Thoracic aorta (tissue), 2 donors: ENCODE measurements around the gene OR52K2. TPM values are rescaled to one million over a fixed set of nuclear protein-coding genes. Genes with fewer than 3 reads are reported as not detected.
"Not testable (repeated sequence)": the region's sequence is repeated elsewhere in the genome, so short reads cannot be mapped to it uniquely, and the experiment has no call there.

Experiments used
- ATAC-seq: fragments of 150-250 bp; one replicate; pipeline ENCODE4 v1.8.0; 2017; ENCODE audit warnings: low read depth; ENCODE audit not compliant: insufficient number of reproducible peaks, low FRiP score
- DNase-seq: peaks from one replicate; pipeline ENCODE4 v3.0.0-alpha.2; 2020; ENCODE audit warnings: low spot score
- H3K27ac ChIP-seq, 2 donors: fragments of 200-600 bp; sonication (generic); 1 replicate in 1 of 2; 2 replicates in 1 of 2; pipeline ENCODE4 v1.5.1; 2016; ENCODE audit warnings: mild to moderate bottlenecking in 2 of 2, moderate library complexity in 2 of 2
- H3K27me3 ChIP-seq: fragments of 200-600 bp; sonication (generic); replicated peaks from 2 replicates; pipeline ENCODE4 v1.6.0; 2016; ENCODE audit warnings: mild to moderate bottlenecking; ENCODE audit not compliant: insufficient read depth
- H3K36me3 ChIP-seq: fragments of 200-600 bp; sonication (generic); one replicate; pipeline ENCODE4 v1.5.1; 2016
- H3K4me1 ChIP-seq, 2 donors: fragments of 200-600 bp; sonication (generic); 1 replicate in 1 of 2; 2 replicates in 1 of 2; pipeline versions ENCODE4 v1.5.1 to v1.6.0; 2016; ENCODE audit warnings: low read depth in 2 of 2, mild to moderate bottlenecking in 1 of 2; ENCODE audit not compliant: control insufficient read depth in 1 of 2
- H3K4me3 ChIP-seq: fragments of 200-600 bp; sonication (generic); 2 replicates; pipeline ENCODE4 v1.5.1; 2016; ENCODE audit warnings: mild to moderate bottlenecking
- H3K9me3 ChIP-seq: fragments of 200-600 bp; sonication (generic); 2 replicates; pipeline ENCODE4 v1.5.1; 2016
- total RNA-seq, 2 donors: library from RNA; depleted of rRNA; stranded (reverse); fragments of >200 nt; gene quantifications; one replicate each; pipeline versions ENCODE4 v1.1.0 to v1.2.3, GENCODE V29; 2016
- TF ChIP-seq, protein P1 (sequence below): fragments of 200-600 bp; sonication (generic); IDR thresholded peaks from one replicate; pipeline ENCODE4 v1.5.1; 2019; ENCODE audit warnings: antibody characterized with exemption

Gene OR52K2
- not detected for total RNA-seq

DNA sequence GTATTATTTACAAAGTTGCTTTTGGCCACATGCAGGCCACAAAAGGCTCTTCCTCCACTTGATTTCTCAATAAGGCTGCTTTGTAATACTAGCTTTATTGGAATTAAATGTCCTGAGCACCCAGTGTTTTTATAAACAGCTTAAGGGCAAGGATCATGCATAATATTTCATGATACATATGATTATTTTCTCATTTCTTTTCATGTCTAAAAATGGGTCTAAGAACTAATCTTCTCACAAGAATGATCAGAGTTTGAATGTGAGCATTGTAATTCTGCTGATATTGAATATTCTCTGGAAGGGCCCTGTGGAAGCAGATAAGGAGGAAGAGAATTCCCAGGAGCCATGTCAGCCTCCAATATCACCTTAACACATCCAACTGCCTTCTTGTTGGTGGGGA, at the start of gene OR52K2:
TSS of gene OR52K2 (plus strand) at position 301 of the 400 bp plus-strand sequence. CDS start at position 346, 45 bp downstream.
- ATAC-seq (no peak), DNase-seq (no peak)

DNA sequence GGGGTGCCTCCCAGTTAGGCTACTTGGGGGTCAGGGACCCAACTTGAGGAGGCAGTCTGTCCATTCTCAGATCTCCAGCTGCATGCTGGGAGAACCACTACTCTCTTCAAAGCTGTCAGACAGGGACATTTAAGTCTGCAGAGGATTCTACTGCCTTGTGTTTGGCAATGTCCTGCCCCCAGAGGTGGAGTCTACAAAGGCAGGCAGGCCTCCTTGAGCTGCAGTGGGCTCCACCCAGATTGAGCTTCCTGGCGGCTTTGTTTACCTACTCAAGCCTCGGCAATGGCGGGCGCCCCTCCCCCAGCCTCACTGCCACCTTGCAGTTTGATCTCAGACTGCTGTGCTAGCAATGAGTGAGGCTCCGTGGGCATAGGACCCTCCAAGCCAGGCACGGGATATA, 42.9 kb upstream of the OR52K2 start:
- not testable (repeated sequence) for H3K4me3 ChIP-seq, H3K9me3 ChIP-seq, DNase-seq, H3K36me3 ChIP-seq, H3K27ac ChIP-seq, ATAC-seq, H3K4me1 ChIP-seq, H3K27me3 ChIP-seq

More for the DNA sequence above, at the start of gene OR52K2:
- Histone ChIP-seq H3K27ac (no peak within 1 kb of the TSS), H3K27me3 (no peaks in the 10 kb centered on the region), H3K4me1 (no peaks in the 10 kb centered on the region), H3K9me3 (no peaks in the 10 kb centered on the region), H3K36me3 (no peaks in the 10 kb centered on the region), H3K4me3 (no peak within 1 kb of the TSS)
- TF ChIP-seq, protein P1, sequence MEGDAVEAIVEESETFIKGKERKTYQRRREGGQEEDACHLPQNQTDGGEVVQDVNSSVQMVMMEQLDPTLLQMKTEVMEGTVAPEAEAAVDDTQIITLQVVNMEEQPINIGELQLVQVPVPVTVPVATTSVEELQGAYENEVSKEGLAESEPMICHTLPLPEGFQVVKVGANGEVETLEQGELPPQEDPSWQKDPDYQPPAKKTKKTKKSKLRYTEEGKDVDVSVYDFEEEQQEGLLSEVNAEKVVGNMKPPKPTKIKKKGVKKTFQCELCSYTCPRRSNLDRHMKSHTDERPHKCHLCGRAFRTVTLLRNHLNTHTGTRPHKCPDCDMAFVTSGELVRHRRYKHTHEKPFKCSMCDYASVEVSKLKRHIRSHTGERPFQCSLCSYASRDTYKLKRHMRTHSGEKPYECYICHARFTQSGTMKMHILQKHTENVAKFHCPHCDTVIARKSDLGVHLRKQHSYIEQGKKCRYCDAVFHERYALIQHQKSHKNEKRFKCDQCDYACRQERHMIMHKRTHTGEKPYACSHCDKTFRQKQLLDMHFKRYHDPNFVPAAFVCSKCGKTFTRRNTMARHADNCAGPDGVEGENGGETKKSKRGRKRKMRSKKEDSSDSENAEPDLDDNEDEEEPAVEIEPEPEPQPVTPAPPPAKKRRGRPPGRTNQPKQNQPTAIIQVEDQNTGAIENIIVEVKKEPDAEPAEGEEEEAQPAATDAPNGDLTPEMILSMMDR = no peak

DNA sequence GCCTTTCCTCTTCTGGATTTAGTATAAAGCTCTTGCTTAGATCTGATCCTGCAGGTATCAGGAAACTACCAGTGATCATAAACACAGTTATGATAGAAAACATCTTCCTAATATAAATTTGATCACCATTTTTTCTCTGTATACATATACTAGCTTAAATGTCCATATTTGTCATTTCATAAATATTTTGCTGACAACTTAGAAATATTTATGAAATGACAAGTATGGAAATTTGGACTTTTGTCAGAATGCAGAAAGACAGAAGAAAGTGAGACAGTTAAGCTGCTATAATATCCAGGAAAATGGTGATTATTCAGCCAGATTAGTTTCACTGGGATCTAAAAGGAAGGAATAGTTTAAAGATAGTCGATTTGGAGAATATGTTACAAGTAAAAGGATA, 32.8 kb upstream of the OR52K2 start:
- H3K9me3 ChIP-seq = no peaks in the 10 kb centered on the region
- no peaks in the 10 kb centered on the region for H3K4me1 ChIP-seq
- DNase-seq (no peak), ATAC-seq (no peak)
- TF ChIP-seq, protein P1 = no peak
- H3K27me3 ChIP-seq = no peaks in the 10 kb centered on the region
- H3K27ac ChIP-seq = no peak overlapping the region
- H3K36me3 ChIP-seq = no peaks in the 10 kb centered on the region
- no peak overlapping the region for H3K4me3 ChIP-seq

DNA sequence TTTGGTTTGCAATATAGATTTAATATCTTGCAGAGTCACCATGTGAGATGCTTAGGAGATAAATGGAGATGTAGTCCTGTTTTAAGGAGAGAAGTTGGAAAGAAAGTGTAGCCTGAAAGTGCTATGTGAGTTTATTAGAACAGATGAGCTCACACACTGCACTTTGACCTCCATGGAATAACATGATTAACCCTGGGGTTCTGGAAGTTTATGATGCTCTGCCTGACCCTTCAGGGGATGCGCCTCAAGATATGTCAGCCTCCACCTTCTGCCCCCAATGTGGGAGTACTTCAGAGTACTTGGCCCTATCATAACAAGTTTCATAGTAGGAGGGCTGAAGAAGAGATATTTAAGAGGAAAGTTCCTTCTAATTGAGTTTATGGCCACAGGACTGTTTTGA, 32.3 kb upstream of the OR52K2 start:
- H3K9me3 ChIP-seq = no peaks in the 10 kb centered on the region
- TF ChIP-seq, protein P1 = no peak
- ATAC-seq = no peak
- H3K4me1 ChIP-seq = no peaks in the 10 kb centered on the region
- H3K27ac ChIP-seq = no peak overlapping the region
- H3K4me3 ChIP-seq = no peak overlapping the region
- H3K36me3 ChIP-seq = no peaks in the 10 kb centered on the region
- H3K27me3 ChIP-seq = no peaks in the 10 kb centered on the region
- DNase-seq = no peak

DNA sequence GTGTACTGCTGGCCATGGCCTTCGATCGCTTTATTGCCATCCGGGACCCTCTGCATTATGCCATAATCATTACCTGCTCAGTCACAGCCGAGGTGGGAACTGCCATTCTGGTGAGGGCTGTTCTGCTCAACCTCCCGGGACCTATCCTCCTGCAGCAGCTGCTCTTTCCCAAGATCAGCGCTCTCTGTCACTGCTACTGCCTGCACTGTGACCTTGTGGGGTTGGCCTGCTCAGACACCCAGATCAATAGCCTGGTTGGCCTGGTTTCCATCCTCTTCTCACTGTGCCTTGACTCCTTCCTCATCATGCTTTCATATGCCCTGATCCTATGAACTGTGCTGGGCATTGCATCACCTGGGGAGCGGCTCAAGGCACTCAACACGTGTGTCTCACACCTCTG, 30.7 kb upstream of the OR52K2 start:
- H3K27me3 ChIP-seq = no peaks in the 10 kb centered on the region
- TF ChIP-seq, protein P1 = no peak
- H3K27ac ChIP-seq = no peak overlapping the region
- no peak overlapping the region for H3K4me3 ChIP-seq
- DNase-seq (no peak), ATAC-seq (no peak)
- no peaks in the 10 kb centered on the region for H3K4me1 ChIP-seq
- no peaks in the 10 kb centered on the region for H3K36me3 ChIP-seq
- H3K9me3 ChIP-seq = no peaks in the 10 kb centered on the region

DNA sequence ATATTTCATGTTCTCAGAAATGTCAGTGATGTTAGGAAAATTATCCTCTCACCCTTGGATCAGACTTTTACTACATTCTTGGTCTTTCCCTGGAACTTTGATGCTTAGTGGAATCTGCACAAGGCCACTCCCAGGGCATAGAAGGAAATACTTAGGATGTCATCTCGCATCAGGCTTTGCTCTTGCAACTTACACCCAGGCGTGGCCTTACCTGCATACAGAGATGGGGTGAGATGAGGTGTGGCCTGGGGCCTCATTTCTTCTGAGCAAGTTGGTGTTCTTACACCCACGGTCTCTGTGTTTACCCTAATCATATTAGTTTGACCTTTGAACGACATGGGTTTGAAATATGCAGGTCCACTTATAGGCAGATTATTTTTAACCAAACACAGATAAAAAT, 19.0 kb upstream of the OR52K2 start:
- Histone ChIP-seq H3K9me3 (no peaks in the 10 kb centered on the region), H3K36me3 (no peaks in the 10 kb centered on the region), H3K27ac (no peak overlapping the region), H3K27me3 (no peaks in the 10 kb centered on the region), H3K4me1 (no peaks in the 10 kb centered on the region), H3K4me3 (no peak overlapping the region)
- TF ChIP-seq, protein P1 = no peak
- ATAC-seq = no peak
- no peak for DNase-seq
